HG02759 (cell line): Measurements from ENCODE around the gene MAP1B.
"Not testable (repeated sequence)": the region's sequence is repeated elsewhere in the genome, so short reads cannot be mapped to it uniquely, and the experiment has no call there.

Source experiments
- ATAC-seq: cut with Tn5 transposase; IDR thresholded peaks from one replicate; pipeline ENCODE4 v1.9.1; 2021; ENCODE audit warnings: mild to moderate bottlenecking, moderate library complexity; ENCODE audit not compliant: unreplicated experiment

Gene MAP1B

DNA sequence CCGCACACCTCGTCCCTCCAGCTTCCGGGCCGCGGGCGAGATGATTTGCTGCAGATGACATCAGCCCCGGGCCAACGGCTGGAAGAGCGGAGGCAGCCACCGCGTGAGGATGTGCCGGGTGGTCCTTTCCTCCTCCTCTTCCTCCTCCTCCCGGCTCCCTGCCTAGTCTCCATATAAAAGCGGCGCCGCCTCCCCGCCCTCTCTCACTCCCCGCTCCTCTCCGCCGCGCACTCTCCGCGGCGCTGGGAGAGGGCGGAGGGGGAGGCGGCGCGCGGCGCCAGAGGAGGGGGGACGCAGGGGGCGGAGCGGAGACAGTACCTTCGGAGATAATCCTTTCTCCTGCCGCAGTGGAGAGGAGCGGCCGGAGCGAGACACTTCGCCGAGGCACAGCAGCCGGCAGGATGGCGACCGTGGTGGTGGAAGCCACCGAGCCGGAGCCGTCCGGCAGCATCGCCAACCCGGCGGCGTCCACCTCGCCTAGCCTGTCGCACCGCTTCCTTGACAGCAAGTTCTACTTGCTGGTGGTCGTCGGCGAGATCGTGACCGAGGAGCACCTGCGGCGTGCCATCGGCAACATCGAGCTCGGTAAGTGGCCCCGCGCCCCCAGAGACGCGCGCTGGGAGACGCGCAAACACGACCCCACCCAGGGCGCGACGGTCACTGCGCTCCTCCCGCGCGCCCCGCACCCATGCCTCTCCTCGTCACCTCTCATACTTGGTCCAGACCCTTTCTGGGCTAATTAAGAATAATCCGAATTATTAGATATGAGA lies at the start of gene MAP1B:
Gene MAP1B (plus strand): TSS at position 345 of the 770 bp plus-strand sequence. CDS start 57 bp downstream, at position 402.
- ATAC-seq, result no peak

DNA sequence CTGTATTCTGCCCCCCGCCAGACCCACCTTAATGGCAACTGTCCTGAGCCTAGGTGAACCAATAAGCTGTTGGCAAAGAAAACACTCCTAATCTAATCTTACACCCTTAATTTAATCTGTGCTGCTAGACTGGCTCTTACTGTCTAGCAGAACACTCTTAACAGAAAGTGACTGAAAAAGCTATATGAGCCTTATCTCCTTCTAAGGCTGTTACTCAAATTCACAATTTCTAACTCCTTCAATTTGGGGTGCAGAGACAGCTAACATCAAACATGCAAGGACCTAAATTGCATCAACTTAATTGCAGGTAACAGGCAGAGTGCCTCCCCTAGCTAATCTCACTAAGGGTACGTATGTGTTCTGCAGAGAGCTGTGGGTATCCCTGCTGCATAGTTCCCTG lies 49.5 kb upstream of the MAP1B start:
- ATAC-seq, result no peak

DNA sequence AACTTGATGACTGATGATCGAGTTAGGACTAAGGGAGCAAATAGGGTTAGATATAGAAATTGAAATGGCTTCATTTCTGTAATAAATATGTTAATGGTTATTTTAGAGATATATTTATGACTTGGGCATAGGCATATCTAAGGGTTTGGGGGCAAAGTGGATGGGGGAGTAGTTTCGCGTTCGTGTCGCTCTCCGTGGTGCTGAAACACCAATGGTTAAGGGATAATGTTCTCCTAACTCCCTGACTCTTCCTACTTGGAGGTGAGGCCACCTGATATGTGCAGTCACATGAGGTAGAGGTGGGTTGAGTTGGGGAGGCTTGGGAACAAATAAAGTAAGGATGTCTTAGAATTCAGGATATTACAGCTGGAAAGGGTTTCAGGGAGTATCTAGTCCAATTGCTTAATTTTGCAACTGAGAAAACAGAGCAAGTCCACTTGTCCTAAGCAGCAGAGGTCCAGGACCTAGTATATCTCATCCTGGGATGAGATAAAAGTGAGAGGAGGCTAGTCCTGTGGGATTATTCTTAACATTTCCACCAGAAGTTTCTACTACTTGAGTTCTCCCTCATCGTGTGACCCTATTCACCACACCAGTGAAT lies 44.0 kb upstream of the MAP1B start:
- no peak for ATAC-seq

DNA sequence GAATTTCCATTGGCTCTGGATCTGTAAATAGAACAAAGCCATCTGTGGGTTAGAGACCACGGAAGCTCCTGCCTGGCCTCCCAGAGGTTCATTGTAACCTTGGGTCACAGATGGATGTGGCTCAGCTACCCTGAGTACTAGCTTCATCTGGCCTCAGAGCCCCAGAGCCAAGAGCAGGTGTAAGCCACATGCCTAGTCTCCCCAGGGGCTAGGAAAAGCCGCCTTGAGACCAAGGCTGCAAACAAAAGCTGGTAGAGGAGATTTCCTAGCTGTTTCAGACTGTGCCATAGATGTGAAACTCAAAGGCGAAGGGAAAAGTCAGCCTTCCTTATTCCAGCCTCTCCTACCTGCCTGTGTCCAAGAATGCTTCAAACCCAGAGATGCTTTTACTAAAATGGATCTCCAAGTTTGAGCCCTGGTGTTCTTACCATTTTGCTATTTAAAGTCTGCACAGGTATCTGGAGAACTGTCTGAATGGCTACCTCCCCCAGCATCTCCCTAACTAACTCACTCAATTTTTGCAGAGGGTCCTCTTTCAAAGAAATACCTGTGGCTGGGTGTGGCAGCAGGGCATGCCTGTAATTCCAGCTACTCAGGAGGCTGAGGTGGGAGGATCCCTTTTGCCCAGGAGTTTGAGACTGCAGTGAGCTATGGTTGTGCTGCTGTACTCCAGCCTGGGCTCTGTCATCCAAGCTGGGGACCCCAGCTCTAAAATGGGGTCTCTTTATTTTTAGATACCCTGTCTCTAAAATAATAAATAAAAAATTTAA lies 42.3 kb upstream of the MAP1B start:
- ATAC-seq, result no peak

DNA sequence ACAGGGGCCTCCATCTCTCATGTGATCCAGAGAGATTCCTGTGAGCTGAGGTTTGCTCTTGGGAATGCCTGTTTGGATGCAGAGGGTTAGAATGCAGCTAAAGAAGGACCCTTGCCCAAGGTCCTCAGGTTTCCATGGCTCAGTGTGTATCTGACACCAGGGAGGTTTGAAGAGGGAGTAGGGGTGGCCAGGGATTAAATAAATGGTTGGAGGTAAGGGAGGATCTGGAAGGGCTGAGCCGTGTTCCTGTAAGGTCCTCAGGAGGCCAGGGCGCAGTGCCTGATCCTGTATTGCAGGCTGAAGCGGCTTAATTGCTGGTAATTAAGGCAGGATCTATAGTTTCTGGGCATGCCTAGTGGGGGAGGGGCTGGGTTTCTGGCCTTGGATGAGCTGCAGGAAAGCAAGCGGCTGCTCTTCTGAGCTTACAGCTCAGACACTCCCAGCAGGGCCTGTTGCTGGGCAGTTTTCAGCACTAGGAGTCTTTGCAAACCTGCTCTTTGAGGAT lies 41.5 kb upstream of the MAP1B start:
- ATAC-seq, result no peak

DNA sequence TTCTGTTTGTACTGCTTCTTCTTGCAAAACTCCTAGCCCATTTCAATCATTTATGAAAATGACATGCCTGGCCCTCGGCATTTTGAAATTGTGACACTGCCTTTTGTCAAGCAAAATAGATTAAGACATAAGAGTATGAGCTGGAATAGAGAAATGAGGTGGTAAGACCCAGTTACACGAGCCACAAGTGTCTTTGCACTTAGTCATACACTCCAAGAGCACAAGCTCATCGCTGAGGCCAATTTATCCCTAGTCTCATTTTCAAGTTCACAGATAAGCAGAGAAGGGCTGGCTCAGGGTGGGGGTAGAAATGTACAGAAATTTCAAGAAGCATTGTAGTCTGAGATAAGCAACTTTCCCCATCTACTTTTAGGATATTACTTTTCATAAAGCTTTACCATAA lies 40.6 kb upstream of the MAP1B start:
- no peak for ATAC-seq

DNA sequence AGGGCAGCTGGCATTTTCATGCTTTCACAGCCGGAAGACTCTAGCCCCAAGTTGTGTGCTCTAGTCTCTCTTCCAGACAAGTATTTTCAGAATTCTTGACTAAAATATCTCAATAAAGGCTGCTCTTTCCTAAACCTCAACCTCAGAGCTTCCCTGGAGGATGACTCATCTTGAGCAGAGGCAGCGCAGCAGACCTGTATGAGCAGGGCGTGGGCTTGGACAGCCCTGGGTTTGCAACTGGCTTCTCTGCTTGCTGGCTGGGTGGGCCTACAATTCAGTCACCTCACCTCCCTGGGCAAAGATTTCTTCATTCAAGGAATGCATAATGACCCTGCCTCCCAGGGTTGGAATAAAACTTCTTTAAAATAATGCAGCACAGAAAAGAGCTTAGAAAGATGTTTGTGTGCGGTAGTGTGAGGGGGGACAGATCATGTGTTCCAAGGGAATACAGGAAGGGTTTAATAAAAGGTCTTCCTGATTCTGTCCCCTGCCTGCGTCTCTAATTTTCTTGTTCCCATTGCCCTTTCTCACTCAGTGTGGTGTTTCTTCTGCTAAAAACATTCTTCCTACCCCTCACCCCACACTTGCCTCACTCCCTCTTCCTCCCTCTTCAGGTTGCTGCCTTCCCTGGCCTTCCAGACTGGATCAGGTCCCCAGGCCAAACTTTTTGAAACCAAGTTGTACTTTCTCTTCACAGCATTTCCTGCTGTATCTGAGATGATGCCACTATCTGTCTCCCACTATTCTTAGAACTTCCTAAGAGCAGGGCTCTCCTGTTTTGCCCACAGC lies 39.4 kb upstream of the MAP1B start:
- no peak for ATAC-seq

DNA sequence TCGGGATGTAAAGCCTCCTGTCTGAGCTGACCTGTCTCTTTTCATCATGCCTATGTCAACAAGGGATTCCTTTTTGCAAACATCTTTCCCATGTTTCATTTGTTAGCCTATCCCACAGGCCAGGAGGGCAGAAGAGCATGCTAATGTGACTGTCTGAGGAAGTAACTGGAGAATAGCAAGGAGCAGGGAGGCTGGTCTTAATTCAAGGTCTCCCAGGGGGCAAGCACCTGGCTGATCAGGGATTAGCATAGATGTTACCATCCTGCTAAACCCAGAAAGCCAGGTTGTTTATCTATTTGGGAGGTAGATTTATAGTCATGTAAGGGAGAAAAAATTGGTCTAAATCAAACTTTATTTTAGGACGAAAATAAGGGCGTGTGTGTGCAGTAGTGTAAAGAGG lies 36.7 kb upstream of the MAP1B start:
- ATAC-seq, result no peak

DNA sequence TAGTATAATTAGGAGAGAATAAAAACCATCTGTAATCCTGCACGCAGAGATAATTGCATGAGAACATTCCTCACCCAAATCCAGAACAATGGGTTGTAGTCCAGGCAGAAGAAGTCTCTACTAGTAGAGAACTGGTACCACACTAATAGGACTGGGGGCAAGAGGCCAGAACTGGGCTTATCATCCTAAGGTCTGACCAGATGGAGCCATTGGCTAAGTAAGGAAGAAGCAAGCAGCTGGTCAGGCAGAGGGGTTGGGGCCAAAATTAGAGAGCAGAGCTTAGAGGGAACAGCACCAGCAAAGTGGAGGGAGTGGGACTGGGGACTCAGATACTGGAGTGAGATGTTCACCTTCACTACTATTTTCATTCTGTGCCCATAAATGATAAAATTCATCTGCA lies 35.4 kb upstream of the MAP1B start:
- ATAC-seq, result no peak

DNA sequence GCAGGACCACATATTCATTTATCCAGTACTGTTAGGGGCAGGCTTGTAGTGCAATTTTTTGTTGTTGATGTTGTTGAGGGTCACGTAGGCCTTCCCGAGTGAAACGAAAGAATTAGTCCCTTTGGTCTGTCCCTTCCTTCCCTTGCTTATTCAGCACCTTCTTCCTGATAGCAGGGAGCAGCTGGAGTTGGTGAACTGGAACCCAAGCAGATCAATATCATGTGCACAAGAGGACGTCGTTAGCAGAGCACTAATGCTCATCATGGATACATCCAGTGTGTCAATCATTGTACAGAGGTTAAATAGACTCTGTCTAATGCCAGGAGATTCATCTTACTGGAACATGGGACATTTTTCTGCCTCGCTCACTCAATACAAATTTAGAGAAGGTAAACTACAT lies 33.0 kb upstream of the MAP1B start:
- no peak for ATAC-seq

DNA sequence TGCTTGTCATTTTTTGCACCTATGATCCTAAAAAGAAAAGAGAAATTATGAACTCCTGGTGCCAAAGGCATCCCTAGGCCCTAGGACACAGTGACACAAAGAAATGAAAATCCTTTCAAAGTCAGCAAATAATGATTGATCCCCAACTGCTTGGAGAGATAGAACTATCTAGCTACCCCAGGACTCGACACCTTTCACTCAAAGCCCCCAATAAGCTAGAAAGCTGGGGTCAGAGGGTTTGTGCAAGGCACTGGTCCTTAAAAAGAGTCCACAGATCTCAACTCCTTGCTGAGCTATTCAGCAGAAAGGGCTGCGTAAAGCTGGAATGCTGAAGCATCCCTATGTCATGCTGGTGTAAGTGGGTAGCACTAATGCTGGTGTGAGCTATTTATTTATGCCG lies 31.8 kb upstream of the MAP1B start:
- no peak for ATAC-seq

DNA sequence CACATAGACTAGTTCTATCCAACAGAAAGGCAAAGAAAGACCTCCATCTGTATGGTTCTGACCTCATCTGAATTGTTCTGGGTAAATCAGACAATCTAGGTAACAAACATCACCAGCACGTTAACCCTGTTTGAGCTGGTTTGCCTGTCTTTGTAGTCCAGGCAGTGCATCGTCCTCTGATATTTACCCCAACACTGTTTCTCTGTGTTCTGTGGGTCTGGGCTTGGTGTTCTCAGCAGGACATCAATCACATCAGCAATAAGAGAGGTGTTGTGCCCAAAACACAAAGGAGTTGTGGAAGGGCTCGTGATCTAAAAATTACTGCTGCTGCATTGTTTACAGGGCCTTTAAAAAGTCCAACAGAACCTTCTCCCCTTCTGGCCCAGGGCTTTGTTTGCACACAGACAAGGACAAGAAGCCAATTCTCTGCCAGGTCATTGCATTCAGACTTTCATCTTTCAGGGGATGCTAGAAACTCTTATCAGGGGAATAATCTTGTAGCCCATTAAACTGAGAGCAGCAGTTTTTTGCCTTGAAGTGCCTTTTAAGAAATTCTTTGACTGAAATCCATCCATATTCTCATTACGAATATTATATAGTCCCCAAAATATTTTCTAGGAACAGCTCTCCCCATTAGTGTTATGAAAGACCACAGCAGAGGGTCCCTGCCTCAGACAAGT lies 30.5 kb upstream of the MAP1B start:
- ATAC-seq, result no peak

DNA sequence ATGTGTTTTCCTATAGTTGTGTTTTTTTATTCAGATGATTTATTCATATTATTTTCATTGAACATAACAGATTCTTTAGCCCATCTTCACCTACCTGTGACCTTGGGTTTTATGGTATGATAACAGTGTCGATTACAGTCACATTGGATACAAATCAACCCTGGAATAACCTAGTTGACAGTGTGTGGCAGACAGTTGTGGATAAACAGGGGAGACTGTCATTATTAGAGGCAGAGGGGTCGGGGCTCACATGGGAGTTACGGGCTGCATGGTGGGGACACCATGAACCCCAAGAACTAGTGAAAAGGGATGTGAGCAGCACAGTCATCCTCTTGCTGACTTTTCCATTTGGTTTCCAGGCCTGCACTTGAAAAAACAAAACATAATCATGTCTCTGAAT lies 29.9 kb upstream of the MAP1B start:
- ATAC-seq, result no peak

DNA sequence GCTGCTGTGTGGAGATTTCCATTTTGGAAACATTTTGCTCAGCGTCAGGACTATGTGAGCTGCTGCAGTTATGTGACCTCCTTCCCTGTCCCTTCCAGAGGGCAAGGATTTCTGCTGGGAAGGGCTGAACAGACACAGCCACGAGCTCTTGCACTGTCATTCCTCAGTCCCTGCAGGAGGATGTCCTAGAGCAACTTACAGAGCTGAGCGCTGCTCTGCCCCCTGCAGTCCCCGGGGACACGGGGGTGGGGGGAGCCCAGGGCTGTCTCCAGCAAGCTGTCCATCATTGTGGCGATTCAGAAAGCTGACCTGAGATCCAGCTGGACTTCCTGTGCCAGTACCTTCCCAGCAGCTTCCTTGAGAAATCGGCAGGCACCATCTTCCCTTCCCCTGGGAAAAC lies 28.0 kb upstream of the MAP1B start:
- no peak for ATAC-seq

DNA sequence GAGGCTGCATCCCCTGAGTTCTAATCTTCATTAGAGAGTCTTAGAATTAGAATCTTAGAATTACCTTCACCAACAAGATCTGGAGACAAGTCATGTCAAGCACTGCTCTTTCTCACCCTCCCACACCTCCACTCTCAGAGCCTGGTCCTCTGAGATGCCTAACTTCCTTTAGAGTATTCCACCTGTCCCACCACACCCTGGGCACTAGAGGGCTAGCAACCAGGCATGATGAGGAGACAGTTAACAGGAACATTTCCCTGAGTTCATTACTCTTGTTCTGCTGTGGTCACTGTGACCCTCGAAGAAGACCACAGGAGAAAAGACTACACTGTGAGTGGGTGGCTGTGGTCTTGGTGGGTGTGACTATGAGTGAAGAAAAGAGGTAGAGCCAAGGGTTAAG lies 25.2 kb upstream of the MAP1B start:
- no peak for ATAC-seq

DNA sequence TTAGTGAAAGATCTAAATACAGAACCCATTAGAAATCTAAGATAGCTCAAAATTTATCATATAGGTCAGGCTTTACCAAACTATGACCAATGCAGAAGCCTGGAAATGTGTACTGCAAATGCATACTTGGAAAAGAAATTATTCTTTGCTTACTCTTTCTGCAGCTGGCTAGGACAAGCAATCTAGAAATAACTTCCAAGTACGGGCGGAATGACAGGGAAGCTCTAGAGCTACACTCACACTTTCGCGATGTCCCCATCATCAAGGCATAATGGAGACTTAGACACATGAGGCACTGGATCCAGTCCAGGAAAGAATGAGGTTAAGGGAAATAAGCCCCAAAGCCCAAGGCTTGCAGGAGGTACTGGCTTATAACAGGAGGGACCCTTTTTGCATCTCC lies 22.4 kb upstream of the MAP1B start:
- no peak for ATAC-seq

DNA sequence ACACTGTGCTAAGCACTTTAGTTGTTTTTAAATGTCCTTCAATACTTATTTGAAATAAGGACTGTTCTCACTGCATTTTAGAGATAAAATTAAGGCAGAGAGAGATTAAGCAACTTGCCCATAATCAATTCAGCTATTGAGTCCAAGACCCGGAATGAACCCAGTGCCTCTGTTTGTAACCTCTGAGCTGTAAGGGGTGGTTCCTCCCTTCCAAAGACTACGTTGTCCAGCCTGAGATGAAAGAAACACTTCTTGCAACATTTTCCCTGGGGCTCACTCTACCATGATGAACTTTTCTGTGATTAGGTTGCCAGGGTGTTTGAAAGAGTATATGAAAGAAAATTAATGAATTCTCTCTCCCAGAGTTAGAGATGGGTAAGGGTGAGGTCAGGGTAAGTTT lies 22.0 kb upstream of the MAP1B start:
- ATAC-seq, result no peak

DNA sequence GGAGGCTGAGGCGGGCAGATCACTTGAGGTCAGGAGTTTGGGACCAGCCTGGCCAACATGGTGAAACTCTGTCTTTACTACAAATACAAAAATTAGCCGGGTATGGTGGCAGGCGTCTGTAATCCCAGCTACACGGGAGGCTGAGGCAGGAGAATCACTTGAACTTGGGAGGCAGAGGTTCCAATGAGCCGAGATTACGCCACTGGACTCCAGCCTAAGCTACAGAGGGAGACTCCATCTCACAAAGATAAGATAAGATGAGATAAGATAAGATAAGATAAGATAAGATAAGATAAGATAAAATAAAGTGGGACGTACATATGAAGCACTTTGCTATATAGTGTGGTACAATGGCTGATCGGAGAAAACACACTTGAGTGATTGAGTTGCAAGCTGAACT lies 17.6 kb upstream of the MAP1B start:
- ATAC-seq, result not testable (repeated sequence)

DNA sequence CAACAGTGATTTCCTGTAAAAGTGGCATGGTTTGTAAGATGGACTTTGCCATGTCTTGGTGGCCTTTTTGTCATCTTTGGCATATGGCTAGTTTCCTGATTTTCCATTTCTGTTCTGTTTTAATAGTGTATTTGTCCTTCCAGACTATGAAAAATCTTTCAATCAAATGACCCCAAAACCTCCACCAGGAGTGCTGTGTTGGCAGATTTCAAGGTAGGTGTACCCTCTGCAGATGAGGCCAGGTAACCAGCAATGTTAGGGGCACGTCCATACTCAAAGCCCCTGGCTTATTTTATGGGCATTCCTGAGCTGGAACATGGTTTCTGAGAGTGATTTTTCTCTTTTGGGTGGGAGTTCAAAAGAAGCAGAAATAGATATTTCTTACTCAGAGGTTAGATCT lies 15.2 kb upstream of the MAP1B start:
- ATAC-seq, result no peak

DNA sequence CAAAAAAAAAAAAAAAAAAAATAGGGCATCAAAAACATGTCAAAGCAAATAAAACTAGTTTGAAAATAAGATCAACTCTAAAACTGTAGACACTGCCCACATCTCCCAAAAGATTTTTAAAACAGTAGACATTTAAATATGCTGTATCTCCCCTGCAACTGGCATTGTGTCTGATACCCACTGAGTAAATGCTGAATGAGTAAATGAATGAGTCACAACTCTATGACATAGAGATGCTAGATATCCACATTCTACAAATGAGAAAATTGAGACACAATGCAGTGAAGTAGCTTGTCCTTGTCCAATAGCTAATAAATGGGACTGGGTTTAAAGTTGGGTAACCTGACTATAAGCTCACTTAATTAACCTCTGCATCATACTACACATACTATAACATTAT lies 14.1 kb upstream of the MAP1B start:
- ATAC-seq, result no peak

DNA sequence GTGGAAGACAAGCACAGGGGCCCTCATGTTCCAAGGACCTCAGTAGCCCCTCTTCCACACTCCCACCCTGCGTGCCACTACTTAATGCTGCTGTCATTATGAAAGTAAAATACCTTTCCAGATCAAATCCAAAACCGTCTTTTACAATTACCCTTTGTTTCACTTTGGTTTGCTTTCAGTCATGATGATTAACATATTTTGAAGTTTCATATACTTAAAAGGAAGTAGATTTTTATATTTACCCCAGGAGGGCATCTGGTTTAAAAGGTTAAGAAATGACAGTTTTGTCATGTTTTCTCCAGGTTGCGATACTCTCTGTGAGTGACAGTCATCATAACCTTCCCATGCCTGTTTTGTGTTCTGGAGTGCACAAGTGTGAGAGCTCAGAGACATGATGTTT lies 13.5 kb upstream of the MAP1B start:
- ATAC-seq, result no peak
